OCI-M2 (cell line): ENCODE results near the gene WDSUB1.

Source experiments
- DNase-seq: peaks from one replicate; lab custom pipeline; 2025; ENCODE audit not compliant: unreplicated experiment; lab: John Stamatoyannopoulos, UW

The WDSUB1 gene

GRCh38 chr2:159225025-159226016 lies 61.2 kb downstream of the WDSUB1 start:
- no peak for DNase-seq

DNA sequence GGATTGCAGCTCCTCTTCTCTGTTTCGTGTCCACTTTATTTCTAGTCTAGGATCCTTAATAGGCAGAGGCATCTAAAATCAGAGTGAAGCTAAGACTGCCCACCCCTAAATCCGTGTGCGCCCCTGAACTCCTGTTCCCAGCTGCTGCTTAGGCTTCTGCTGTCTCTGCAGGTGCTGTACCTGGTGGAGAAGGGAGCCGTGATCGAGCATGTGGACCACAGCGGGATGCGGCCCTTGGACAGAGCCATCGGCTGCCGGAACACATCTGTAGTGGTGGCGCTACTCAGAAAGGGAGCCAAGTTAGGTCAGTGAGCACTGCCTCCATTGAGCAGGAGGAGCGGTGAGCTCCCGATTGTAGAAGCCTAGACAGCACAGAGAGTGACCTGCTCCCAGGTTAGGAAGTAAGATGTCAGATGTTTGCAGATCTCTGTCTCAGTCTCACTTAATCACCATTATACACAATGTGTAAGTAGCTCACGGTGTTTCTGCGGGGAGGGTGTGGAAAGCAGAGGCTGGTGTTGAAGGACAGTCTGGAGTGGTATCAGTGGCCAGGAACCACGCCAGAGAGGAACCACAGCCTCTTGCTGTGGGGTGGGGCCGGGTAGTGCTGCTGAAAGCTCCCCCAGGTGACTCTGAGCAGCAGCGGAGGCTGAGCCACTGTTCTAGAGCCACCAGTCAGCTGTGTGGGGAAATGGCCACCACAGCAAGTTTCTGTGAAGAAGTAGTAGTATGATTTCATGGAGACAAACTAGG lies 62.3 kb downstream of the WDSUB1 start:
- DNase-seq: no peak

GRCh38 chr2:159219394-159219998 lies 67.0 kb downstream of the WDSUB1 start:
- no peak for DNase-seq

GRCh38 chr2:159218389-159218788 lies 68.1 kb downstream of the WDSUB1 start:
- no peak for DNase-seq

- no peak for DNase-seq
Measured at GRCh38 chr2:159217676-159218075, 68.8 kb downstream of the WDSUB1 start.

DNA sequence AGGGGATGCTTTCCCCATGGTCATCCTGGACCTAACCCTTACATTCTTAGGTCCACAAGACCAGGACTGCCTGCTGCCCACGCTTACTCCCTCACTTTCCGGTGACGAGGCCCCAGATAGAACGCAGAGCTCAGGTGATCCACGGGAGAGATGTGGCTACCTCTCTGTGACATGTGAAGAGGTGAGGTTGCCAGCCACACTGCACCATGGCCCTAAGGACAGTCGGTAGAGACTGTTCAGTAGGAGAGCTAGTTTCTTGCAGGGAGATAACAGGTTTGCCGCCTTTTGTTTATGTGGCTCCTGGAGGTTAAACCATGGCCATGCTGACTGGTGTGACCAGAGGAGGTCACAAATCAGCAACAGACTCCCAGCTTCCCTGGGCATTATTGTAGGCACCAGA lies 71.4 kb downstream of the WDSUB1 start:
- no peak for DNase-seq

GRCh38 chr2:159214325-159214865 lies 72.1 kb downstream of the WDSUB1 start:
- DNase-seq: no peak

GRCh38 chr2:159213296-159213695 lies 73.2 kb downstream of the WDSUB1 start:
- DNase-seq: no peak

GRCh38 chr2:159211447-159212396 lies 74.8 kb downstream of the WDSUB1 start:
- DNase-seq: no peak

DNA sequence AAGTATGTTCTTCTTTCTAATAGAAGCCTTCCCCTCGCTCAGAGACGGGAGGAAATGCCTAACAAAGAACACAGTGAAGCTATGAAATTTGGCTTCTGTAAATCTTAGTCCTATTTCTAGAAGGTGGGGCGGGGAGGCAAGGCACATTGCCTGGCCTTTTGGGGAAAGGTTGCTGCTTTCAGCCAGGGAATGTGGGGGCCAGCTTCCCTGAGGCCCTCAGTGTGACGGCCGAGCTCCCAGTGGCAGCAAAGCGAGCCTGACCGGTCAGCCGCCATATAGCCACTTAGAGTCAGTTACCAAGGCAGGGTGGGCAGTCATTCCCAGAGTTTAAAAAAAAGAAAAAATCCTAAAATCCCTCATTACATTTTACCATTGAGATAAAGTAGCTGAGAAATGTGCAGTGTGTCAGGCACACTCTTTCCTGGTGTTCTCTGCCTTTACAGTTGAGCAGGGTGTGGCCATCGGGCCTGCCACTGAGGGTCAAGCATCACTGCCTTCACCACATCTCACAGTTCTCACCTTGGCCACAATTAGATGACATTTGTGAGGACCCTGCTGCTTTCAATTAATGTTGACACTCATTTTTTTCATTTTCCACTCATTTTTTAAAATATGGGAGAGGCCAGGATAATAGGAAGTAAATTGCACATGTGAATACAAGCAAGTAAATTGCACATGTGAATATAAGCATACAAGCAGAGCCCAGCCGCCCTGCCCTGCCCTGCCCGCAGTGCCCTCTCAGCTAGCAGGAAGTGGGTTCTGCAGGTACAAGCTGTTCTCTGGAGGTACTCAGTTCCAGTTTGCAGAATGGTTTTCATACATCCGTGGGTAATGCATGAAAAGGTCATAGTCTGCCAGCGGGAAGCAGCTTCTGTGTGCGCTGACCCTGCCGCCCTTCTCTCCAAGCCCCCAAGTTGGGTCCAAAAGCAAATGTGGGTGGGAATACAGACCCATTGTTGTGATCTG lies 76.9 kb downstream of the WDSUB1 start:
- DNase-seq: no peak

DNA sequence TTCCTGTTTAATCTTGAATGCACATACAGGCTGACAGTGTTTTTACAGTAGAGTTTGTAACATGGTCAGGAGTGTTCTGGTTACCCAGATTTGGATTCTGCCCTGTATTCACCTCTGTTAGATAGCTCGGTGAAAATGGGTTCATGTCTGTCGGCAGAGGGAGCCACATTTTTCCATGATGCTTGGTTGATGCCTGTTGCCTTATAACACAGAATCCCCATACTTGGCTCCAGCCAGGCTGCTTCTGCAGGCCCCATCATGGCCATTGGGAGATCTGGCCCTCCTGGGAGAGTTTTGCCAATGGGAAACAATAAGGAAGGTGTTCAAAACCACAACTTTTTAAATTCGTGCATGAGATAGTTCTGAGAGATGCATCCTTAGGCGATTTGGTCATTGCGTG lies 78.1 kb downstream of the WDSUB1 start:
- DNase-seq: no peak

GRCh38 chr2:159206736-159207380 lies 79.6 kb downstream of the WDSUB1 start:
- no peak for DNase-seq

GRCh38 chr2:159204381-159205144 lies 81.9 kb downstream of the WDSUB1 start:
- DNase-seq: no peak

DNA sequence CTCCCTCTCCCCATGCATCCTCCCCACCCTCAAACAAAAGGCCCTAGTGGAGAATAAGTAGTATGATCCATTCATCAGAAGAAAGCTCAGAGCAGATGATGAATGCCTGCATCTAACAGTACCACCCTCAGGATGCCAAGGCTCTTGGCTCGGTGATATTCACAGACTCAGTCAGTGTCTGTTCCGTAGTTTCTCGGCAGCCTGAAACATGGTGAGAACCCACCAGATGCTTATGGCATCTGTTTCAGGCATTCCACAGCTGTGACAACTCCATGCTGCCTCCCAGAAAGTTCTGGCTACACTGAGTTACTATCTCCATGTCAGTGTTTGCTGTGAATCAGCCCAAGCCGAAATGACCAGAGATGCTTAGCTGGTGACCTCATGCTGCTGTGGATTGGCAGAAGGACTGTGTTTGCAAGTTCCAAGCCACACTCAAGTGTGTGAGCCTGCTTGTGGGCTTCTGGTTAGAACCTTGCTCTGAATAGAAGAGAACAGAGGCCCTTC lies 83.9 kb downstream of the WDSUB1 start:
- DNase-seq: no peak

DNA sequence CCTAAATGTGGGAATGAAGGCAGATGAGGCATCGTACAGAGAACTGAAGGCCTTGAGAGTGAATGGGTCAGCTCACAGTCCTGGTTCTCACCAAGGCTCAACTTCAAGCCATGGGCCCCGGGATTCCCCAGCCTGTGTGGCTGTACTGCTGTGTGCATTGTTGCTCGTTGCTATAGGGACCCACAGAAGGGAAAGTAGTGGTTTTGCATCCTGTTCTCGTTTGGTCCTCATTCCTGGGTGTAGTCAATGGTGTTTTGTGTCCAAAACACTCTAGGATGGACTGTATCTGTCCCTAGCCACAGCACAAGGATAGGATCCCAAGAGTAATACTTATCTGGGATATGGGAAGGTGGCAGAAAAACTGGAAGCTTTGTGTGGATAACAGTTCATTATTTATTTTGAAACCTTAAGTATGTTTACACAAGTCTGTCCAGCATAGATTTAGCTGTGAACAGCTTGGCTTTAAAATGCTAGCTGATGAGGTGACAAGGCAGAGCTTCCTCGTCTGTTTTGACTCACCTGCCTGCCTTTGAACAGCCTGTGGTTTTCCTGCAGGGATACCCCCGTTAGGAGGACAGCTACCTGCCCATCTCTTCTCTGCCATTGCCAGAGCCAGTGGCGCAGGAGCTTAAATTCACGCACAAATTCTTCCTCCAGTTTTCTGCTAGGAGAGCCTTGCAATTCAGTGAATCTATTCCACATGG lies 85.0 kb downstream of the WDSUB1 start:
- DNase-seq: no peak

GRCh38 chr2:159200498-159200897 lies 86.0 kb downstream of the WDSUB1 start:
- no peak for DNase-seq
